ENCODE measurements around the gene SPATA18.

DNA sequence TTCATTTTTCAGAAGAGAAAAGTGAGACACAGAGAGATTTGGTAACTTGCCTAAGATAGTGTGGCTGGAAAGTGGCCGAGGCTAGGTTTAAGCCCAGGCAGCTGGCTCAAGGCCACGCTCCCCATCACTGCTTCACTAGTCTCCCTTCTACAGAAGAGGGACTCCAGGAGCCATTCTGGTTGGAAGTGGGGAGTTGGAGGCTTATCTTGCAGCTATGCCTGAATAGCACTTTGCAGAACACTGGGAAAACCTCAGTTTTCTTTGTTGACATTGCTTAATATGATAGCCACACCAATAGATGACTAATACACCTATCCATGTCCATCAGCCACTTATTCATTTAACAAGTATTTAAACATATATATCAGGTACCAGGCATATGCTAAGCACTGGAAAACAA is 49.5 kb upstream of the SPATA18 start:
- TF ChIP-seq TAF1 (IDR thresholded peaks at IDR 0.05; ENCODE audit: low read depth) (no peak), EP300 (IDR thresholded peaks at IDR 0.05; ENCODE audit: borderline replicate concordance) (no peak), TEAD4 (IDR thresholded peaks at IDR 0.05) (no peak), NFIC (IDR thresholded peaks at IDR 0.05) (no peak), CREB1 (IDR thresholded peaks at IDR 0.05; ENCODE audit: low read depth) (no peak), YY1 (IDR thresholded peaks at IDR 0.05; ENCODE audit: low read depth) (no peak), TCF12 (IDR thresholded peaks at IDR 0.05; ENCODE audit: low read depth) (no peak), RAD21 (IDR thresholded peaks at IDR 0.05; ENCODE audit: low read depth) (no peak), FOXM1 (IDR thresholded peaks at IDR 0.05; ENCODE audit: borderline replicate concordance, low read depth) (no peak)
- TF ChIP-seq, protein P1, sequence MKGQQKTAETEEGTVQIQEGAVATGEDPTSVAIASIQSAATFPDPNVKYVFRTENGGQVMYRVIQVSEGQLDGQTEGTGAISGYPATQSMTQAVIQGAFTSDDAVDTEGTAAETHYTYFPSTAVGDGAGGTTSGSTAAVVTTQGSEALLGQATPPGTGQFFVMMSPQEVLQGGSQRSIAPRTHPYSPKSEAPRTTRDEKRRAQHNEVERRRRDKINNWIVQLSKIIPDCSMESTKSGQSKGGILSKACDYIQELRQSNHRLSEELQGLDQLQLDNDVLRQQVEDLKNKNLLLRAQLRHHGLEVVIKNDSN (IDR thresholded peaks at IDR 0.05), result no peak
- TF ChIP-seq, protein P2, sequence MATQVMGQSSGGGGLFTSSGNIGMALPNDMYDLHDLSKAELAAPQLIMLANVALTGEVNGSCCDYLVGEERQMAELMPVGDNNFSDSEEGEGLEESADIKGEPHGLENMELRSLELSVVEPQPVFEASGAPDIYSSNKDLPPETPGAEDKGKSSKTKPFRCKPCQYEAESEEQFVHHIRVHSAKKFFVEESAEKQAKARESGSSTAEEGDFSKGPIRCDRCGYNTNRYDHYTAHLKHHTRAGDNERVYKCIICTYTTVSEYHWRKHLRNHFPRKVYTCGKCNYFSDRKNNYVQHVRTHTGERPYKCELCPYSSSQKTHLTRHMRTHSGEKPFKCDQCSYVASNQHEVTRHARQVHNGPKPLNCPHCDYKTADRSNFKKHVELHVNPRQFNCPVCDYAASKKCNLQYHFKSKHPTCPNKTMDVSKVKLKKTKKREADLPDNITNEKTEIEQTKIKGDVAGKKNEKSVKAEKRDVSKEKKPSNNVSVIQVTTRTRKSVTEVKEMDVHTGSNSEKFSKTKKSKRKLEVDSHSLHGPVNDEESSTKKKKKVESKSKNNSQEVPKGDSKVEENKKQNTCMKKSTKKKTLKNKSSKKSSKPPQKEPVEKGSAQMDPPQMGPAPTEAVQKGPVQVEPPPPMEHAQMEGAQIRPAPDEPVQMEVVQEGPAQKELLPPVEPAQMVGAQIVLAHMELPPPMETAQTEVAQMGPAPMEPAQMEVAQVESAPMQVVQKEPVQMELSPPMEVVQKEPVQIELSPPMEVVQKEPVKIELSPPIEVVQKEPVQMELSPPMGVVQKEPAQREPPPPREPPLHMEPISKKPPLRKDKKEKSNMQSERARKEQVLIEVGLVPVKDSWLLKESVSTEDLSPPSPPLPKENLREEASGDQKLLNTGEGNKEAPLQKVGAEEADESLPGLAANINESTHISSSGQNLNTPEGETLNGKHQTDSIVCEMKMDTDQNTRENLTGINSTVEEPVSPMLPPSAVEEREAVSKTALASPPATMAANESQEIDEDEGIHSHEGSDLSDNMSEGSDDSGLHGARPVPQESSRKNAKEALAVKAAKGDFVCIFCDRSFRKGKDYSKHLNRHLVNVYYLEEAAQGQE (IDR thresholded peaks at IDR 0.05; ENCODE audit: low read depth), result no peak
